WTC11 (cell line): ENCODE data around the gene KYNU. TPM values are rescaled to one million over a fixed set of nuclear protein-coding genes. Genes with fewer than 3 reads are reported as not detected.
A peak's percentile ranks its signal among the peaks of the same experiment; 100 is the strongest.

Source experiments
- ATAC-seq: fragments of 200-7000 bp; cut with Tn5 transposase; 2 replicates; pipeline ENCODE4 v1.10.0; 2021; ENCODE audit warnings: mild to moderate bottlenecking, moderate library complexity
- CTCF ChIA-PET: fragments of 300-600 bp; sonication (Branson Sonifier 250); formaldehyde crosslinking; loops from one replicate; lab custom pipeline; 2021; ENCODE audit warnings: antibody characterized with exemption; lab: Charles Lee
- POLR2A ChIA-PET: fragments of 350-600 bp; sonication (Branson Sonifier 250); formaldehyde crosslinking; loops from one replicate; lab custom pipeline; 2021; ENCODE audit warnings: antibody characterized with exemption; lab: Charles Lee
- DNase-seq: peaks from one replicate; pipeline ENCODE4 v3.0.0; 2021; ENCODE audit warnings: low spot score
- H3K27ac Mint-ChIP-seq: 2 replicates; pipeline ENCODE4 v1.8.0; 2021; ENCODE audit warnings: mixed read lengths
- H3K27me3 Mint-ChIP-seq: 2 replicates; pipeline ENCODE4 v1.8.0; 2021; ENCODE audit warnings: low read depth, mild to moderate bottlenecking, moderate library complexity, mixed read lengths
- H3K36me3 Mint-ChIP-seq: 2 replicates; pipeline ENCODE4 v1.8.0; 2021; ENCODE audit warnings: mixed read lengths
- H3K4me1 Mint-ChIP-seq: 2 replicates; pipeline ENCODE4 v1.8.0; 2022; ENCODE audit warnings: mixed read lengths
- H3K4me3 Mint-ChIP-seq: 2 replicates; pipeline ENCODE4 v1.8.0; 2021; ENCODE audit warnings: mild to moderate bottlenecking, moderate library complexity, mixed read lengths
- H3K9me3 Mint-ChIP-seq: 2 replicates; pipeline ENCODE4 v1.8.0; 2021; ENCODE audit warnings: mixed read lengths
- CREM ChIP-seq: sonication (generic); formaldehyde crosslinking; IDR thresholded peaks from 2 replicates; pipeline ENCODE4 v1.8.1; 2022; ENCODE audit warnings: mild to moderate bottlenecking, missing genetic modification reagents, moderate library complexity
- ELF4 ChIP-seq: sonication (generic); formaldehyde crosslinking; IDR thresholded peaks from 2 replicates; pipeline ENCODE4 v1.8.1; 2022; ENCODE audit warnings: low read depth, mild to moderate bottlenecking, moderate library complexity, missing genetic modification reagents
- EMX1 ChIP-seq: fragments of 250-450 bp; sonication (Bioruptor Pico); IDR thresholded peaks from 2 replicates; pipeline ENCODE4 v1.8.0; 2021; ENCODE audit warnings: mild to moderate bottlenecking
- FOXK1 ChIP-seq: sonication (generic); formaldehyde crosslinking; IDR thresholded peaks from 2 replicates; pipeline ENCODE4 v1.8.0; 2022; ENCODE audit warnings: mild to moderate bottlenecking, moderate library complexity, missing genetic modification reagents
- GABPB1 ChIP-seq: sonication (generic); formaldehyde crosslinking; IDR thresholded peaks from 2 replicates; pipeline ENCODE4 v1.8.1; 2023; ENCODE audit warnings: mild to moderate bottlenecking, missing genetic modification reagents
- HMGA2 ChIP-seq: fragments of 250-450 bp; sonication (Bioruptor Pico); IDR thresholded peaks from 2 replicates; pipeline ENCODE4 v1.4.0; 2021; ENCODE audit warnings: mild to moderate bottlenecking, moderate library complexity
- MYBL2 ChIP-seq: sonication (generic); formaldehyde crosslinking; IDR thresholded peaks from 2 replicates; pipeline ENCODE4 v1.8.1; 2023; ENCODE audit warnings: mild to moderate bottlenecking, moderate library complexity, missing genetic modification reagents
- NFATC4 ChIP-seq: fragments of 250-450 bp; sonication (Bioruptor Pico); IDR thresholded peaks from 2 replicates; pipeline ENCODE4 v1.9.0; 2021; ENCODE audit warnings: mild to moderate bottlenecking
- NR2C2 ChIP-seq: sonication (generic); formaldehyde crosslinking; IDR thresholded peaks from 2 replicates; pipeline ENCODE4 v1.8.0; 2022; ENCODE audit warnings: mild to moderate bottlenecking, missing genetic modification reagents
- NR3C1 ChIP-seq: sonication (generic); formaldehyde crosslinking; conservative IDR thresholded peaks from 2 replicates; pipeline ENCODE4 v1.8.1; 2023; ENCODE audit warnings: low read depth, mild to moderate bottlenecking, missing genetic modification reagents
- PRRX2 ChIP-seq: fragments of 250-450 bp; sonication (Bioruptor Pico); IDR thresholded peaks from 2 replicates; pipeline ENCODE4 v1.8.0; 2021; ENCODE audit warnings: mild to moderate bottlenecking
- TEAD4 ChIP-seq: sonication (generic); formaldehyde crosslinking; IDR thresholded peaks from 2 replicates; pipeline ENCODE4 v1.8.0; 2022; ENCODE audit warnings: mild to moderate bottlenecking, missing genetic modification reagents
- ZBTB21 ChIP-seq: sonication (generic); formaldehyde crosslinking; IDR thresholded peaks from 2 replicates; pipeline ENCODE4 v1.8.1; 2023; ENCODE audit warnings: mild to moderate bottlenecking, missing genetic modification reagents, borderline replicate concordance
- ZNF317 ChIP-seq: sonication (generic); formaldehyde crosslinking; IDR thresholded peaks from 2 replicates; pipeline ENCODE4 v1.8.1; 2023; ENCODE audit warnings: low read depth, mild to moderate bottlenecking, moderate library complexity, missing genetic modification reagents, borderline replicate concordance
- ZNF396 ChIP-seq: fragments of 250-450 bp; sonication (Bioruptor Pico); IDR thresholded peaks from 2 replicates; pipeline ENCODE4 v1.8.0; 2021; ENCODE audit warnings: mild to moderate bottlenecking, moderate library complexity, borderline replicate concordance
- total RNA-seq: library from RNA; stranded (reverse); gene quantifications from 3 replicates; pipeline ENCODE4 v1.2.3, GENCODE V29; 2021
- TF ChIP-seq, protein P1 (sequence below): fragments of 250-450 bp; sonication (Bioruptor Pico); conservative IDR thresholded peaks from 2 replicates; pipeline ENCODE4 v1.9.0; 2021; ENCODE audit warnings: mild to moderate bottlenecking
- TF ChIP-seq, protein P2 (sequence below): sonication (generic); formaldehyde crosslinking; IDR thresholded peaks from 2 replicates; pipeline ENCODE4 v1.8.0; 2022; ENCODE audit warnings: mild to moderate bottlenecking, missing genetic modification reagents
- TF ChIP-seq, protein P3 (sequence below): fragments of 250-450 bp; sonication (Bioruptor Pico); IDR thresholded peaks from 2 replicates; pipeline ENCODE4 v1.9.0; 2021; ENCODE audit warnings: moderate library complexity, mild to moderate bottlenecking, inconsistent platforms, borderline replicate concordance
- TF ChIP-seq, protein P4 (sequence below): sonication (generic); formaldehyde crosslinking; IDR thresholded peaks from 2 replicates; pipeline ENCODE4 v1.8.0; 2023; ENCODE audit warnings: missing genetic modification reagents
- TF ChIP-seq, protein P5 (sequence below): sonication (generic); formaldehyde crosslinking; conservative IDR thresholded peaks from 2 replicates; pipeline ENCODE4 v1.8.1; 2023; ENCODE audit warnings: mild to moderate bottlenecking, low read depth, missing genetic modification reagents, moderate library complexity

Gene KYNU
- total RNA-seq, 1 experiment from 2014 or later = 0.85 TPM

DNA sequence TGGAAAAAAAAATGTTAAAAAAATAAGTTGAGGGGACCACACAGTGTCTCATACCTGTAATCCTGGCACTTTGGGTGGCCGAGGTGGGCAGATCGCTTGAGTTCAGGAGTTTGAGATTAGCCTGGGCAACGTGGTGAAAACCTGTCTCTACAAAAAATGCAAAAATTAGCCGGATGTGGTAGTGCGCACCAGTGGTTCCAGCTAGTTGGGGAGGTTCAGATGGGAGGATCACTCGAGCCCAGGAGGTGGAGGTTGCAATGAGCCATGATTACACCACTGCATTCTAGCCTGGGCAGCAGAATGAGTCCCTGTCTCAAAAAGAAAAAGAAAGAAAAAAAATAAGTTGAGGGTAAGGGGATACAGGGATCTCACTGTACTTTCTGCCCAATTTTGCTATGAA lies 6.1 kb upstream of the KYNU start:
- no peak overlapping the region for H3K27ac Mint-ChIP-seq
- no peak for DNase-seq

DNA sequence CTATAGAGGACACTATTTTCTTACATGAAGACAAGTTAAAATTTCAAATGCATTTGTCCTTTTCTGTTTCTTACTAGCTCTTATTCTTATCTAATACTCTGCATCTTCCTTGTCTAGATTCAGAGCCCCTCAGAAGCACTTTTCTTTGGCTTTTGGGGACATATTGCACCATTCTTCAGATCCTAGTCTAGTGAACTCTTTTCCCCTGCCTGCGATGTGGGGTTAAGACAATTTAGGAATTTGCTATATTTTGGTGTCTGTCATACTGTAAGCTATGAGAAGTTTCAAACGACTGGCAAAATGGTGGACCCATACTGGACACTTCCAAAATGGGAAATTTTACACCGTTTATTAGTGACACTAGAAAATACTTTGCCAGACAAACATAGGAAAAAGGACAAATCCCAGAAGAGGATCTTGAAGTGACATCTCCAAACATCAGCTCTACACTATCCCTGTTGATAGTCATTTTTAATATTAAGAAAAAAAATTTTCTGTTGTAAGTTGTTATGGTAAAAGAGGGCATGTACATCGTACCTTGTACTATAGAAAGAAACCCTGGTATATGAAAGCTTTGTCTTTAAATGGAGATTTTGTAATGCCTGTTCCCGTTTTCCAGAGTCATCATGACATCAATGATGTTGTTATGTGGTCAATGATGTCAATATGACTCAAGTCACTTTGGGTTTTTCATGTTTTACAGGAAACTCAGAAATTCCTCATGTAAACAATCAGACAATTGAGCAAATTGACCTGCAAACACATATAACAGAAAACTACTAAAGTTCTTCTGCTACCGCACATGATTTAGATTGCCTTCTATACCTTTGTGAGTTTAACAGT lies 4.4 kb upstream of the KYNU start:
- Mint-ChIP-seq H3K27me3 (no peaks in the 10 kb centered on the region), H3K4me1 (peaks cover 13% of the 10 kb centered on the region), H3K36me3 (no peaks in the 10 kb centered on the region), H3K4me3 (no peak overlapping the region), H3K27ac (no peak overlapping the region; the same call in 1 of the 2 replicates), H3K9me3 (no peaks in the 10 kb centered on the region; the same call in 1 of the 2 replicates)
- DNase-seq = no peak
- TF ChIP-seq NR3C1 (CRISPR knock-in tag) (no peak), GABPB1 (CRISPR knock-in tag) (0 out of 2 replicates have a peak, but pooled peaks have one; percentile 27), CREM (CRISPR knock-in tag) (no peak)
- TF ChIP-seq, protein P1, sequence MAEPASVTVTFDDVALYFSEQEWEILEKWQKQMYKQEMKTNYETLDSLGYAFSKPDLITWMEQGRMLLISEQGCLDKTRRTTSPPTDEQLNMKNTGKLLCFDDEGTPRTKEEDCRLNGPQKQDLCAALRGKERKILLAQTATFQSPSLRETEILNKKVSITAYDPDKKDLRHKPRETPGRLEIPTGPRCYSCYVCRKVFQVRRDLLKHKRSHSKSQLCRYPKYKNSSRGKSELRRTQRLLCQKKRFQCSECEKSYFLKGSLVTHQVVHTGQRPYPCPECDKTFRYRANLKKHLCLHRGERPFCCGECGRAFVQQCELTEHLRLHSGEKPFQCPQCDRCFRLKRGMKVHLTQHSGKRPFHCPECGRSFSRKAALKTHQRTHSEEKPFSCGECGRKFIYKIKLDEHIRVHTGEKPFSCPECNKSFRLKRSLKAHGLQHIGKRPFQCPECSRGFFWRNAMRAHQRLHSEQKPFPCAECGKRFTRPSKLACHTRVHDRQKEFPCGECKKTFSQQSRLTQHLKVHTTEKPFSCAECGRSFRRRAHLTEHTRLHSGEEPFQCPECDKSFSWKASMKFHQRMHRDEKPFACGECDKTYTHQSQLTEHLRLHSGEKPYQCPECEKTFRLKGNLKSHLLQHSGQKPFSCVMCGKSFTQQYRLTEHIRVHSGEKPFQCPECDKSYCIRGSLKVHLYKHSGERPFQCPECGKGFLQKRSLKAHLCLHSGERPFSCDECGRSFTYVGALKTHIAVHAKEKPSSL (CRISPR knock-in tag) = no peak
- POLR2A ChIA-PET = no interaction called here
- no peak for ATAC-seq
- CTCF ChIA-PET = no interaction called here

More for the DNA sequence above, 6.1 kb upstream of the KYNU start:
- TF ChIP-seq MYBL2 = no peak
- TF ChIP-seq HMGA2 = 0 out of 2 replicates have a peak, but pooled peaks have one; percentile 2
- TF ChIP-seq, all 79 proteins: peak for 1
- CTCF ChIA-PET = no interaction called here
- no peaks in the 10 kb centered on the region for H3K36me3 Mint-ChIP-seq
- no peak overlapping the region for H3K4me3 Mint-ChIP-seq
- peaks cover 6% of the 10 kb centered on the region for H3K4me1 Mint-ChIP-seq
- ATAC-seq = no peak
- no peaks in the 10 kb centered on the region for H3K27me3 Mint-ChIP-seq
- H3K9me3 Mint-ChIP-seq = no peaks in the 10 kb centered on the region; the same call in 1 of the 2 replicates
- POLR2A ChIA-PET = no interaction called here

DNA sequence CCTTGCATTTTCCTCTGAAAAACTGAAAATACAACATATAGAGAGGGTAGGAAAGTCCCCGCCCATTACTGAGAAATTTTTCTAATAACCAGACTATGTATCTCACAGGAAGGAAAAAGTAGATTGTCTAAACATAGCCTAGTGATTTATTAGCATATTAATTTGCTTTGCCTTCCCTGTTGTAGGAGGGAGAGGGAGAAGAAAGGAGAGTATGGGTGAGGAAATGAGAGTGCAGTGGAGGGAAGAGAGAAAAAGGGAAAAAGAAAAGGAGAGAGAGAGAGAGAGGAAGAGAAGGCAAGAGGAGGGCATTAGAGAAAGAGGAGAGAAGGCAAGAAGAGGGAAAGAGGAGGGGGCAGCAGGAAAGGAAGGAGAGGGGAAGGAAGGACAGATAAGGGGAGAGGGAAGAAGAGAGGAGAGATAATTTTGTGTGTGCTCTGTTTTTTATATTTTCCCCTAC lies 3.6 kb upstream of the KYNU start:
- H3K4me3 Mint-ChIP-seq = no peak overlapping the region
- H3K4me1 Mint-ChIP-seq = peaks cover 13% of the 10 kb centered on the region
- CTCF ChIA-PET = no interaction called here
- POLR2A ChIA-PET = no interaction called here
- TF ChIP-seq FOXK1 (CRISPR knock-in tag) (no peak), EMX1 (CRISPR knock-in tag) (no peak), ZNF396 (no peak), HMGA2 (no peak), TEAD4 (CRISPR knock-in tag) (no peak)
- TF ChIP-seq, protein P2, sequence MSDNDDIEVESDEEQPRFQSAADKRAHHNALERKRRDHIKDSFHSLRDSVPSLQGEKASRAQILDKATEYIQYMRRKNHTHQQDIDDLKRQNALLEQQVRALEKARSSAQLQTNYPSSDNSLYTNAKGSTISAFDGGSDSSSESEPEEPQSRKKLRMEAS (CRISPR knock-in tag) = no peak
- TF ChIP-seq, protein P3, sequence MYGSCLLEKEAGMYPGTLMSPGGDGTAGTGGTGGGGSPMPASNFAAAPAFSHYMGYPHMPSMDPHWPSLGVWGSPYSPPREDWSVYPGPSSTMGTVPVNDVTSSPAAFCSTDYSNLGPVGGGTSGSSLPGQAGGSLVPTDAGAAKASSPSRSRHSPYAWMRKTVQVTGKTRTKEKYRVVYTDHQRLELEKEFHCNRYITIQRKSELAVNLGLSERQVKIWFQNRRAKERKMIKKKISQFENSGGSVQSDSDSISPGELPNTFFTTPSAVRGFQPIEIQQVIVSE = no peak
- no peaks in the 10 kb centered on the region for H3K9me3 Mint-ChIP-seq
- no peak for ATAC-seq
- H3K36me3 Mint-ChIP-seq = no peaks in the 10 kb centered on the region
- H3K27me3 Mint-ChIP-seq = no peaks in the 10 kb centered on the region
- H3K27ac Mint-ChIP-seq = no peak overlapping the region
- DNase-seq = no peak

DNA sequence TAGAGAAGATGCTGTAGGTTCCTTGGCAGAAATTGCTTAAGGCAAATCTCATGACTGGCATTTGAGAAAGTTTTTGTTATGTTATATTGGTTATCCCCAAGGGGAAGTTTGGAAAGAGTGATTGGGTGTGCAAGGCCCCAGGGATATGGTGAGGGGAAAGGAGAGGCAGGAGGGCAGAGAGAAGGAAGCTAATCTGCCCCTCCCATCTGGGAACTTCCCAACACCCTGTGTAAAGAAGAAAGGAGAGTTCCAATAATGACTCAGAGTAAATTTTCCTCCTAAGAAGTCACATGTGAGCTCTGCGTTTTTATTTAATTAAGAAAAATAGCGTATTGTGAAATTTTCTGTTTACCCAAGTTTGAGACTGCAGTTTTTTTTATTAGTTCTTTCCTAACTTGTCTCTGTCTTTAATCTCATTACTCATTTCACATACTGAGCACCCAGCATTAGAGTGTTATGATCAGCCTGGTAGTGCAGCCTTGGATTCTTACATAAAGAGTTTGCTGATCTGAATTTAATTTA lies 3.1 kb upstream of the KYNU start:
- H3K36me3 Mint-ChIP-seq = no peaks in the 10 kb centered on the region
- H3K4me1 Mint-ChIP-seq = peaks cover 13% of the 10 kb centered on the region
- no peak overlapping the region for H3K27ac Mint-ChIP-seq
- DNase-seq (no peak), ATAC-seq (no peak)
- CTCF ChIA-PET = no interaction called here
- H3K27me3 Mint-ChIP-seq = no peaks in the 10 kb centered on the region
- H3K4me3 Mint-ChIP-seq = no peak overlapping the region
- no peaks in the 10 kb centered on the region for H3K9me3 Mint-ChIP-seq
- POLR2A ChIA-PET = no interaction called here
- no peak for TF ChIP-seq ZNF317 (CRISPR knock-in tag)
- no peak for TF ChIP-seq CREM (CRISPR knock-in tag)
- TF ChIP-seq, protein P4, sequence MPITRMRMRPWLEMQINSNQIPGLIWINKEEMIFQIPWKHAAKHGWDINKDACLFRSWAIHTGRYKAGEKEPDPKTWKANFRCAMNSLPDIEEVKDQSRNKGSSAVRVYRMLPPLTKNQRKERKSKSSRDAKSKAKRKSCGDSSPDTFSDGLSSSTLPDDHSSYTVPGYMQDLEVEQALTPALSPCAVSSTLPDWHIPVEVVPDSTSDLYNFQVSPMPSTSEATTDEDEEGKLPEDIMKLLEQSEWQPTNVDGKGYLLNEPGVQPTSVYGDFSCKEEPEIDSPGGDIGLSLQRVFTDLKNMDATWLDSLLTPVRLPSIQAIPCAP (CRISPR knock-in tag) = no peak
- TF ChIP-seq ZBTB21 (CRISPR knock-in tag) = no peak
- no peak for TF ChIP-seq NR2C2 (CRISPR knock-in tag)
- TF ChIP-seq, protein P5, sequence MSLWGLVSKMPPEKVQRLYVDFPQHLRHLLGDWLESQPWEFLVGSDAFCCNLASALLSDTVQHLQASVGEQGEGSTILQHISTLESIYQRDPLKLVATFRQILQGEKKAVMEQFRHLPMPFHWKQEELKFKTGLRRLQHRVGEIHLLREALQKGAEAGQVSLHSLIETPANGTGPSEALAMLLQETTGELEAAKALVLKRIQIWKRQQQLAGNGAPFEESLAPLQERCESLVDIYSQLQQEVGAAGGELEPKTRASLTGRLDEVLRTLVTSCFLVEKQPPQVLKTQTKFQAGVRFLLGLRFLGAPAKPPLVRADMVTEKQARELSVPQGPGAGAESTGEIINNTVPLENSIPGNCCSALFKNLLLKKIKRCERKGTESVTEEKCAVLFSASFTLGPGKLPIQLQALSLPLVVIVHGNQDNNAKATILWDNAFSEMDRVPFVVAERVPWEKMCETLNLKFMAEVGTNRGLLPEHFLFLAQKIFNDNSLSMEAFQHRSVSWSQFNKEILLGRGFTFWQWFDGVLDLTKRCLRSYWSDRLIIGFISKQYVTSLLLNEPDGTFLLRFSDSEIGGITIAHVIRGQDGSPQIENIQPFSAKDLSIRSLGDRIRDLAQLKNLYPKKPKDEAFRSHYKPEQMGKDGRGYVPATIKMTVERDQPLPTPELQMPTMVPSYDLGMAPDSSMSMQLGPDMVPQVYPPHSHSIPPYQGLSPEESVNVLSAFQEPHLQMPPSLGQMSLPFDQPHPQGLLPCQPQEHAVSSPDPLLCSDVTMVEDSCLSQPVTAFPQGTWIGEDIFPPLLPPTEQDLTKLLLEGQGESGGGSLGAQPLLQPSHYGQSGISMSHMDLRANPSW (CRISPR knock-in tag) = no peak
- TF ChIP-seq NFATC4 (CRISPR knock-in tag) = no peak
- no peak for TF ChIP-seq NR3C1 (CRISPR knock-in tag)
- TF ChIP-seq MYBL2 = no peak
- TF ChIP-seq ELF4 (CRISPR knock-in tag) = no peak
- no peak for TF ChIP-seq PRRX2
- TF ChIP-seq EMX1 (CRISPR knock-in tag) = no peak
- no peak for TF ChIP-seq FOXK1 (CRISPR knock-in tag)
